NCI-H345 treated with DMSO at 0.1 percent for 48 hours (cell line): ENCODE data around the gene IGSF21.
"Not testable (repeated sequence)": the region's sequence is repeated elsewhere in the genome, so short reads cannot be mapped to it uniquely, and the experiment has no call there.

Source experiments
- DNase-seq: peaks from one replicate; lab custom pipeline; 2025; ENCODE audit not compliant: unreplicated experiment; lab: John Stamatoyannopoulos, UW

Gene IGSF21

GRCh38 chr1:18352636-18353265, 245.2 kb downstream of the IGSF21 start:
- DNase-seq: no peak

GRCh38 chr1:18353528-18353927, 245.9 kb downstream of the IGSF21 start:
- no peak for DNase-seq

- DNase-seq: no peak
Observed at GRCh38 chr1:18353992-18354391, 246.4 kb downstream of the IGSF21 start.

GRCh38 chr1:18354612-18355011, 247.0 kb downstream of the IGSF21 start:
- no peak for DNase-seq

GRCh38 chr1:18357622-18358230, 250.1 kb downstream of the IGSF21 start:
- DNase-seq: no peak

GRCh38 chr1:18358600-18358999, 251.0 kb downstream of the IGSF21 start:
- no peak for DNase-seq

GRCh38 chr1:18360251-18360650, 252.7 kb downstream of the IGSF21 start:
- no peak for DNase-seq

GRCh38 chr1:18362150-18362549, 254.6 kb downstream of the IGSF21 start:
- no peak for DNase-seq

GRCh38 chr1:18363436-18363835, 255.8 kb downstream of the IGSF21 start:
- DNase-seq: no peak

- DNase-seq: no peak
Observed at GRCh38 chr1:18365099-18365705, 257.6 kb downstream of the IGSF21 start.

- DNase-seq: not testable (repeated sequence)
Observed at GRCh38 chr1:18372505-18372904, 264.9 kb downstream of the IGSF21 start.

- DNase-seq: no peak
Observed at GRCh38 chr1:18373151-18373550, 265.6 kb downstream of the IGSF21 start.

- DNase-seq: no peak
Observed at GRCh38 chr1:18373882-18374493, 266.4 kb downstream of the IGSF21 start.

GRCh38 chr1:18376661-18377060, 269.1 kb downstream of the IGSF21 start:
- no peak for DNase-seq

GRCh38 chr1:18380288-18380687, 272.7 kb downstream of the IGSF21 start:
- DNase-seq: no peak

- DNase-seq: no peak
Observed at GRCh38 chr1:18384059-18384458, 276.5 kb downstream of the IGSF21 start.

GRCh38 chr1:18384471-18384870, 276.9 kb downstream of the IGSF21 start:
- no peak for DNase-seq

- no peak for DNase-seq
Observed at GRCh38 chr1:18385239-18385790, 277.7 kb downstream of the IGSF21 start.

GRCh38 chr1:18386591-18386990, 279.0 kb downstream of the IGSF21 start:
- no peak for DNase-seq

- DNase-seq: no peak
Observed at GRCh38 chr1:18387307-18387706, 279.7 kb downstream of the IGSF21 start.

GRCh38 chr1:18390953-18391352, 283.4 kb downstream of the IGSF21 start:
- DNase-seq: no peak
